ENCODE measurements around the gene CD44. TPM values are rescaled to one million over a fixed set of nuclear protein-coding genes. Genes with fewer than 3 reads are reported as not detected.

The CD44 gene
- total RNA-seq, 1 donor from 2014 or later, result 14.0 TPM

- Histone ChIP-seq H3K4me3 (no peak overlapping the region), H3K9me3 (replicated peaks) (no peaks in the 10 kb centered on the region), H3K36me3 (peaks cover 19% of the 10 kb centered on the region), H3K27ac (replicated peaks) (no peak overlapping the region), H3K4me1 (peaks cover 6% of the 10 kb centered on the region), H3K27me3 (ENCODE audit: low read depth) (no peaks in the 10 kb centered on the region)
- intact Hi-C loops (cut with micrococcal nuclease), result no loop called here
- DNase-seq, result no peak
- TF ChIP-seq CTCF (IDR thresholded peaks at IDR 0.05; ENCODE audit: borderline replicate concordance), result no peak
Observed at GRCh38 chr11:35180317-35181233, 41.6 kb downstream of the CD44 start.

GRCh38 chr11:35182317-35182939, 43.5 kb downstream of the CD44 start:
- H3K4me3 ChIP-seq, result no peak overlapping the region
- intact Hi-C loops (cut with micrococcal nuclease), result no loop called here
- no peaks in the 10 kb centered on the region for H3K9me3 ChIP-seq (replicated peaks)
- peaks cover 6% of the 10 kb centered on the region for H3K4me1 ChIP-seq
- TF ChIP-seq CTCF (IDR thresholded peaks at IDR 0.05; ENCODE audit: borderline replicate concordance), result no peak
- no peak overlapping the region for H3K27ac ChIP-seq (replicated peaks)
- H3K27me3 ChIP-seq (ENCODE audit: low read depth), result no peaks in the 10 kb centered on the region
- DNase-seq, result no peak
- peaks cover 10% of the 10 kb centered on the region for H3K36me3 ChIP-seq

- Histone ChIP-seq H3K9me3 (replicated peaks) (no peaks in the 10 kb centered on the region), H3K27ac (replicated peaks) (no peak overlapping the region), H3K4me3 (no peak overlapping the region), H3K27me3 (ENCODE audit: low read depth) (no peaks in the 10 kb centered on the region), H3K4me1 (peaks cover 6% of the 10 kb centered on the region), H3K36me3 (peaks cover 10% of the 10 kb centered on the region)
- intact Hi-C loops (cut with micrococcal nuclease), result no loop called here
- no peak for TF ChIP-seq CTCF (IDR thresholded peaks at IDR 0.05; ENCODE audit: borderline replicate concordance)
- no peak for DNase-seq
Observed at GRCh38 chr11:35183326-35183925, 44.5 kb downstream of the CD44 start.

GRCh38 chr11:35185696-35186095, 46.7 kb downstream of the CD44 start:
- no peak for TF ChIP-seq CTCF (IDR thresholded peaks at IDR 0.05; ENCODE audit: borderline replicate concordance)
- peaks cover 14% of the 10 kb centered on the region for H3K36me3 ChIP-seq
- H3K27ac ChIP-seq (replicated peaks), result no peak overlapping the region
- intact Hi-C loops (cut with micrococcal nuclease), result no loop called here
- H3K4me3 ChIP-seq, result no peak overlapping the region
- H3K4me1 ChIP-seq, result peaks cover 8% of the 10 kb centered on the region
- no peak for DNase-seq
- H3K27me3 ChIP-seq (ENCODE audit: low read depth), result no peaks in the 10 kb centered on the region
- H3K9me3 ChIP-seq (replicated peaks), result no peaks in the 10 kb centered on the region

- H3K27ac ChIP-seq (replicated peaks), result no peak overlapping the region
- H3K9me3 ChIP-seq (replicated peaks), result no peaks in the 10 kb centered on the region
- intact Hi-C loops (cut with micrococcal nuclease), result no loop called here
- TF ChIP-seq CTCF (IDR thresholded peaks at IDR 0.05; ENCODE audit: borderline replicate concordance), result no peak
- no peak overlapping the region for H3K4me3 ChIP-seq
- peaks cover 23% of the 10 kb centered on the region for H3K4me1 ChIP-seq
- no peak for DNase-seq
- H3K36me3 ChIP-seq, result peaks cover 9% of the 10 kb centered on the region
- no peaks in the 10 kb centered on the region for H3K27me3 ChIP-seq (ENCODE audit: low read depth)
Observed at GRCh38 chr11:35187996-35188395, 49.0 kb downstream of the CD44 start.
